Embryonic facial prominence (tissue), 1 donor: ENCODE results near the gene POLA1.

Experiments used
- DNase-seq: peaks from one replicate; pipeline ENCODE4 v3.0.0-alpha.2; 2016; ENCODE audit errors: extremely low spot score

The POLA1 gene

GRCh38 chrX:24696294-24696693 lies 2.6 kb downstream of the POLA1 start:
- no peak for DNase-seq

- DNase-seq = no peak
Measured at GRCh38 chrX:24702362-24703184, 8.9 kb downstream of the POLA1 start.

DNA sequence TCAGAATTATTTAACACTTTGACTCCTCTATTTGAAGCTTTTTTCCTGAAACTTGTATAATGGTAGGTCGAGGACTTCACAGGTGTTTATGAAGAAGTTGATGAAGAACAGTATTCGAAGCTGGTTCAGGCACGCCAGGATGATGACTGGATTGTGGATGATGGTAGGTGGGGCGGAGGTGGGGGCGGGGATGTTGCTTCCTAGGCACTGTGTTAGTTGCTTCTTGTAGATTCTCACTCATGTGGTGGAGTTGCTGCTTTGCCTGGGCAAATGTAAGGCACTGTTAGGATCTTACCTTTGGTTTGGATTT lies 9.4 kb downstream of the POLA1 start:
- DNase-seq = no peak

DNA sequence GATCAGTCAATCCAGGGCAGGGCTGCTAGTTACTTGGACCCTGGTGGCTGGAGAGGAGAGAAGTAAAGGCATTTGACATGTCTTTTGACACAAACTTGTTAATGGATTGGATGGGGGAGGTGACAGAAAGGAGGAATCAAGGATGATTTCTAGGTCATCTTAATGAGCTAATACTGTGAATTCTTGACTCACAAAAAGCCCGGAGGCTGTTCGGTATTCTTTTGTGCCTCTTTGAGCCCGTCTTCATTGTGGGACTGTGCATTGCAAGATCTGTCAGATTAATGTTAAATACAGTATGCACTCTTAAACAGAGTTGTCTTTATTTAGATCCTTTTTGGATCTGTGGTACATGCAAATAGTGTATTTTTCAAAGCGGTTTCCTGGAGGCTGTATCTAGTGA lies 25.1 kb downstream of the POLA1 start:
- DNase-seq = no peak

GRCh38 chrX:24720036-24720435 lies 26.3 kb downstream of the POLA1 start:
- no peak for DNase-seq

DNA sequence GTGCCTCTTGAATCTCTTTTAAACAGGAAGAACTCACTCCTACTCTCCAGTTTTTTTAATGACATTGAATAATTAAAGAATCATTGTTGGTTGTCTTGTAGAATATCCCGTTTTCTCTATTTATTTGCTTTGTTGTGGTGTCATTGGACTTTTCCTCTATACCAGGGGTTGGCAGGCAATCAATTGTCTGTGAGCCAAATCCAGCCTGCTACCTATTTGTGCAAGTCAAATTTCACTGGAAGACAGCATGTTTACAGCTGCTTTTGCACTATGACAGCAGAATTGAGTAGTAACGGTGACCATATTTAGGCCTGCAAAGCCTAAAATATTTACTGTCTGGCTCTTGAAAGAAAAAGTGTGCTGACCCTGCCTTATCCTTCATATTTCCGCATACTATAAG lies 34.8 kb downstream of the POLA1 start:
- DNase-seq = no peak

DNA sequence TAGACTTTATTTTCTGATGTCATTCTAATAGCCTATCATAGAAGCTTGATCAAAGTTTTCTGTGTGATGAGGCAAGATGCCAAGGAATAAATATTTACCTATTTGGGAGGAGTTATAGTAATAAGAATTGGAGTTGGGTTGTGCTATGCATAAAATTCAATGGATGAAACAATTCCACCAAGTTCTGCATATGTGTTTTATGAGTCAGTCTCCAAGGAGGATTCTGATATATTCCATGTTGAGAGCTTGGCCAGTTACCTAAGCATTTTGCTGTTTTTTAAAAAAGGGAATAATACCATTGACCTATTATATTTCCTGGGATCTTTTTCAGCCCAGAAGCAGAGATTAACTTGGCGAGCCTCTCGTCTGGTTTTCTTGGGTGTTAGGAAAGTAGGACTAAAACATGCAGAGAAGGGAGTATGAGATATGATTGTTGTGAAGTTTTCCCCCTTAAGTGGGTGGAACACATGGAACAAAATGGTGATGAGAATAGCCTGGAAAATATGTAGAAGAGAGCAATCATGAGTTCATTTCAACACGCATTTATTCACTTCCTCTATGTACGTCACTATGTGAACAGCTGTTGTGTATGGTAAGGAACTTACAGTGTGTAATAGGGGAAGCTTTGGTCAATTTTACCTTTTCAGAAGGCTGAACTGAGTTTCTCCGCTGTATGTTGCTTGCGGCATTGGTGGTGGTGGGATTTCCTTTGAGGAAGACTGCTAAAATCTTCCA lies 39.2 kb downstream of the POLA1 start:
- DNase-seq = no peak

- DNase-seq = no peak
Measured at GRCh38 chrX:24741330-24741729, 47.6 kb downstream of the POLA1 start.

GRCh38 chrX:24748196-24748595 lies 54.5 kb downstream of the POLA1 start:
- DNase-seq = no peak

GRCh38 chrX:24759786-24760185 lies 66.1 kb downstream of the POLA1 start:
- no peak for DNase-seq

- DNase-seq = no peak
Measured at GRCh38 chrX:24760363-24761000, 66.8 kb downstream of the POLA1 start.

- DNase-seq = no peak
Measured at GRCh38 chrX:24761306-24761705, 67.6 kb downstream of the POLA1 start.

DNA sequence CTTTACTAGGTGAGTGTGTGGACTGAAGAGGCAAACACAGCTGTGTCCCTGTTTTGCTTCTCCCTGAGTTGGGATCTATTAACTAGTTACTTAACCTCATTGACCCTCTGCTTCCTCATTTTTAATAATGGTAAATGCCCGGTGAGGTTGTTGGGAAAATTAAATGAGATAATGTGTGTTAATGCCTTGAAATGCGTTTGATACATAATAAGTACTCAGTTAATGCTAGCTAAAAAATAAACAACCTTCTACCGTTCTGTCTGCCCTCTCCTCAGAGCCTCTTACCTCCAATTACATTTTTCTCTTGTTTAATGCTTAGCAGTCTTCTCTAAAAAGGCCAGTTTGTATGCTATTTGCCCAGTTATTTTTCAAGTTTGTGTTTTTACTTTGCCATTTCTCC lies 70.3 kb downstream of the POLA1 start:
- DNase-seq = no peak

DNA sequence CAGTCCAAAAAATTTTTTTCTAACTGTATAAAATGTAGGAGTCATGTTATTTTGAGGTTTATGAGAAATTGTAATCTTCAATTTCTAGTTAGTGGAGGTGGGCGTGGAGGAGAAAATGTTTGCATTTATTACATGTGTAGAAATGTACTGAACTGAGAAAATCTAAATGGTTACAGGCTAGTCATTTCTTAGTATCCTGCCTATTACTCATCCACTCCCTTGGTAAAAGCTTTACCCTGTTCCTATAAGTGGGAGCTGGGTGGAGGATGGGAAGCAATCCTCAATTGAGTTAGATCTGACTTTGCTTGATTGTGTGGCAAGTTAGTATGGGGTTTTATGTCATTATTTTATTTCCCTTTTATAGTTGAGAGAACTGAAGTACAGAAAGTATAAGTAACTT lies 73.8 kb downstream of the POLA1 start:
- DNase-seq = no peak

- DNase-seq = no peak
Measured at GRCh38 chrX:24768556-24768955, 74.8 kb downstream of the POLA1 start.

- no peak for DNase-seq
Measured at GRCh38 chrX:24774650-24775049, 80.9 kb downstream of the POLA1 start.

DNA sequence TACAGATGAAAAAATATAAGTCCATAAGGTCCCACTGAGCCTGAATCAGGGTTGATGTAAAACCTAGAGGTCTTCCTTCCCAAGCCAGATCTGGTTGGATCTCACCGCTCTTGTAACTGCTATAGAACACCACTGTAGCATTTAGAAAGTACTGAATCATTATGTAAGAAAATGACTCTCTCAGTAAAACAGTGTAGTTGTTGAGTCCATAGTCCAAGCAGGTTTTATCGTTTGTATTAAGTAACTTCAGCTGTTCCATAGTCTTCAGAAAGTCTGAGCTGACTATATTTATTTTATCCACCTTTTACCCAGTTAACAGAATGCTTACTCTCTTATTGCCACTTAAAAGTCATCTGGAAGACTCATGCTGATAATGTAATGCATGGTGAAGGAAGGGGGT lies 82.2 kb downstream of the POLA1 start:
- no peak for DNase-seq

DNA sequence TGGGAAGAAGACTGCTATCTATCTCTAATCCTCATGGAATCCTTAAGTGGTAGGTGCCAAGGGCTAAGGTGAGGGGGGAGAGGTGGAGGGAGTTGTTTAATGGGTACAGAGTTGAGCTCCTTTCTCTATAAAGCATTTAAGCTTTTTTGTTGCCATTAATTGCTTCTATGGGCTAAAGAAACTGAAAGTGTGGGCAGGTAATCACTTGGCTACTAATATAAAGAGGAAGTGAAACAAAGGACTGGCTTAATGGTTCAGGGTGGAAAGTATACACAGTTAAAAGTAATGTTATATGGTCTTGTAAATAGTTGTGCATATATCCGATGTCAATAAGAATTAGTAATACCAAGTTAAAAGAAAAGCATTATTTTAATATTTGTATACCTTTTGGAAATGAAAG lies 83.9 kb downstream of the POLA1 start:
- DNase-seq = no peak

- no peak for DNase-seq
Measured at GRCh38 chrX:24782011-24782410, 88.3 kb downstream of the POLA1 start.

DNA sequence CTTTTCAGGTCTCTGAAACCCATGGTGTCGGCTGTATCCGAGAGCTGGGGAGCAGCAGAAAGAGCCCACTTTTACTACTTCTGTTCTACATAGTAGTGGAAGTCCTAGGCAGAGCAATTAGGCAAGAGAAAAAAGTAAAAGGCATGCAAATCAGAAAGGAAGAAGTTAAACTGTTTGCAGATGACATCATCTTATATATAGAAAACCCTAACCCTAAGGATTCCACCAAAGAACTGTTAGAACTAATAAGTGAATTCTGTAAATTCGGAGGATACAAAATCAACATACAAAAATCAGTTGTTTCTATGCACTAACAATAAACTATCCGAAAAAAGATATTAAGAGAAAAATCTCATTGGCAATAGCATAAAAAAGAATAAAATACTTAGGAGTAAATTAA lies 95.3 kb downstream of the POLA1 start:
- no peak for DNase-seq

DNA sequence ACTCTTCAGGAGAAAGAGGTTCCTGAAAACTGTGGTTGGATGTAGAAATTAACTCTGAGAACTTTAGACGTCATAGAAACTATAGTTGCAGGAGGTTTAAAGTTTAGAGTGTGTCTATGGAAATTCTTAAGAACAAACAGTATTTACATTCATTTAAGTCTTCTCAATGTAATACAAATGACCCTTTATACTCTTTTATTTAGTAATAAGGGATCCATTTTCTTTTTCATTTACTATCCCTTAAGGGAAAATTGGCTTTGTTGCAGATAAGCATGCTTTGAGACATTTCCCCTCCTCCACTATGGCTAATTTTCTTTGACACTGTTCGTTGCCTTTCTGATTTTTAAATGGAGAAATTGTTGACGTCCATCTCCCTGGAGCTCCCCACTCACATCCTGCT lies 96.4 kb downstream of the POLA1 start:
- no peak for DNase-seq

- no peak for DNase-seq
Measured at GRCh38 chrX:24796204-24796603, 102.5 kb downstream of the POLA1 start.

DNA sequence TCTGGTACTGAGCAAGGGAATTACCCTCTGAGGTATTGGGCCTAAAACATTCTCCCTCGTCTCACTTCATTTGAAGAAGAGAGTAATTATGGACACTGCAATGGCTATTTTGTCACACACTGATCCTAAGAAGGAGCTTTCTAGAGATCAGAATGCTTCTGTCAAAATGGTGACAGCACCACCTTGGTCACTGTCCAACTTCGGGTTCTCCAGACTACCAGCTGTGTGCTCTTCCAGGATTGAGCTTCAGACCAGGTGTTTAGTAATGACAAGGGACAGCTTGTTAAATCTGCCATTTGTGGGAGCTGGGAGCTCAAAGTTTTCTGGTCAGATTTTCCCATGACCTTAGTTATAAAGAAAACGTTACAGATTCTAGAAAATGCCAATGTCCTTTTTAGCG lies 105.4 kb downstream of the POLA1 start:
- no peak for DNase-seq
